Thymus (tissue), 11 donors: ENCODE measurements around the gene PCDHGA4. TPM values are rescaled to one million over a fixed set of nuclear protein-coding genes. Genes with fewer than 3 reads are reported as not detected.
A peak's percentile ranks its signal among the peaks of the same experiment; 100 is the strongest.
"Not testable (repeated sequence)": the region's sequence is repeated elsewhere in the genome, so short reads cannot be mapped to it uniquely, and the experiment has no call there.

Experiments
- DNase-seq, 9 donors: peaks; one replicate each; pipeline ENCODE4 v3.0.0-alpha.2; 2013; ENCODE audit warnings: low spot score in 9 of 9, low read depth in 6 of 9, missing footprints in 1 of 9
- H3K27ac ChIP-seq, 2 donors: one replicate each; pipeline ENCODE4 v1.5.1; 2013; ENCODE audit warnings: control low read depth in 1 of 2, low read depth in 1 of 2, low read length in 1 of 2, mild to moderate bottlenecking in 1 of 2, moderate library complexity in 1 of 2
- H3K27me3 ChIP-seq, 2 donors: one replicate each; pipeline ENCODE4 v1.5.1; 2013; ENCODE audit warnings: low read length in 1 of 2; ENCODE audit not compliant: control insufficient read depth in 2 of 2, insufficient read depth in 1 of 2
- H3K36me3 ChIP-seq, 2 donors: one replicate each; pipeline ENCODE4 v1.5.1; 2013; ENCODE audit warnings: low read length in 1 of 2, mild to moderate bottlenecking in 1 of 2, moderate library complexity in 1 of 2; ENCODE audit not compliant: control insufficient read depth in 2 of 2, insufficient read depth in 2 of 2
- H3K4me1 ChIP-seq, 2 donors: one replicate each; pipeline ENCODE4 v1.5.1; 2013; ENCODE audit warnings: low read length in 2 of 2; ENCODE audit not compliant: control insufficient read depth in 2 of 2, insufficient read depth in 2 of 2
- H3K4me3 ChIP-seq, 2 donors: one replicate each; pipeline ENCODE4 v1.5.1; 2013; ENCODE audit warnings: low read length in 2 of 2, control low read depth in 1 of 2, mild to moderate bottlenecking in 1 of 2
- H3K9me3 ChIP-seq, 2 donors: one replicate each; pipeline ENCODE4 v1.5.1; 2013; ENCODE audit warnings: low read length in 1 of 2, mild to moderate bottlenecking in 1 of 2; ENCODE audit not compliant: control insufficient read depth in 2 of 2, insufficient read depth in 1 of 2
- WGBS: extraction: QIAGEN DNeasy Blood & Tissue Kit; methylation state at CpG from one replicate; pipeline ENCODE4 v1.1.7; 2013; 5-methylcytosine and 5-hydroxymethylcytosine counted together
- polyA plus RNA-seq: library from polyadenylated mRNA; stranded (reverse); fragments of 200-250 nt; gene quantifications from one replicate; pipeline ENCODE4 v1.2.3, GENCODE V29; 2013
- total RNA-seq: library from RNA; stranded (reverse); fragments of 120-200 nt; gene quantifications from one replicate; pipeline ENCODE4 v1.2.4, GENCODE V29; 2013
- donor health status: healthy.

The PCDHGA4 gene
- total and polyA plus RNA-seq, 2 donors = 0.11 to 0.19 TPM

DNA sequence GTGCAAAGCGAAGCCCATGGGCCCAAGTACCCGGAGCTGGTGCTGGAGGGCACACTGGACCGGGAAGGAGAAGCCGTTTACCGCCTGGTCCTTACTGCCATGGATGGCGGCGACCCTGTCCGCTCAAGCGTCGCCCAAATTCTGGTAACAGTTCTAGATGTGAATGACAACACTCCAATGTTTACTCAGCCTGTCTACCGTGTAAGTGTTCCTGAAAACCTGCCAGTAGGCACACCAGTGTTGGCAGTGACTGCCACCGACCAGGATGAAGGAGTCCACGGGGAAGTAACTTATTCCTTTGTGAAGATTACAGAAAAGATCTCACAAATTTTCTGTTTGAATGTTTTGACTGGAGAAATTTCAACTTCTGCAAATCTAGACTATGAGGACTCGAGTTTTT, 19.8 kb downstream of the PCDHGA4 start:
- no peak for DNase-seq
- H3K9me3 ChIP-seq = peaks cover 12 to 54% of the 10 kb centered on the region in 2 donors
- no peak overlapping the region for H3K27ac ChIP-seq
- H3K4me3 ChIP-seq = no peak overlapping the region
- peaks cover 0 to 59% of the 10 kb centered on the region in 2 donors for H3K27me3 ChIP-seq
- 69% methylated on average over 14 of the region's 14 CpGs for WGBS
- no peaks in the 10 kb centered on the region for H3K4me1 ChIP-seq
- H3K36me3 ChIP-seq = no peaks in the 10 kb centered on the region

DNA sequence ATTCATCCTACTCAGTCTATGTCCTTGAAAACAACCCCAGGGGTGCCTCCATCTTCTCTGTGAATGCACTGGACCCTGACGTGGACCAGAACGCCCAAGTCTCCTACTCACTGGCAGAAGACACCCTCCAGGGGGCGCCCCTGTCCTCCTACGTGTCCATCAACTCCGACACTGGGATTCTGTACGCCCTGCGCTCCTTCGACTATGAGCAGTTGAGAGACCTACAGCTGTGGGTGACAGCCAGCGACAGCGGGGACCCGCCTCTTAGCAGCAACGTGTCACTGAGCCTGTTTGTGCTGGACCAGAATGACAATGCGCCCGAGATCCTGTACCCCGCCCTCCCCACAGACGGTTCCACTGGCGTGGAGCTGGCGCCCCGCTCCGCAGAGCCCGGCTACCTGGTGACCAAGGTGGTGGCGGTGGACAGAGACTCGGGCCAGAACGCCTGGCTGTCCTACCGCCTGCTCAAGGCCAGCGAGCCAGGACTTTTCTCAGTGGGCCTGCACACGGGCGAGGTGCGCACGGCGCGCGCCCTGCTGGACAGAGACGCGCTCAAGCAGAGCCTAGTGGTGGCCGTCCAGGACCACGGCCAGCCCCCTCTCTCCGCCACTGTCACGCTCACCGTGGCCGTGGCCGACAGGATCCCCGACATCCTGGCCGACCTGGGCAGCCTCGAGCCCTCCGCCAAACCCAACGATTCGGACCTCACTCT, 20.8 kb downstream of the PCDHGA4 start:
- not testable (repeated sequence) for DNase-seq, H3K4me3 ChIP-seq, H3K4me1 ChIP-seq, H3K27ac ChIP-seq, H3K36me3 ChIP-seq
- Histone ChIP-seq H3K9me3 (peaks cover 12 to 47% of the 10 kb centered on the region in 2 donors), H3K27me3 (peaks cover 0 to 50% of the 10 kb centered on the region in 2 donors)
- 62% methylated on average over 40 of the region's 48 CpGs for WGBS

DNA sequence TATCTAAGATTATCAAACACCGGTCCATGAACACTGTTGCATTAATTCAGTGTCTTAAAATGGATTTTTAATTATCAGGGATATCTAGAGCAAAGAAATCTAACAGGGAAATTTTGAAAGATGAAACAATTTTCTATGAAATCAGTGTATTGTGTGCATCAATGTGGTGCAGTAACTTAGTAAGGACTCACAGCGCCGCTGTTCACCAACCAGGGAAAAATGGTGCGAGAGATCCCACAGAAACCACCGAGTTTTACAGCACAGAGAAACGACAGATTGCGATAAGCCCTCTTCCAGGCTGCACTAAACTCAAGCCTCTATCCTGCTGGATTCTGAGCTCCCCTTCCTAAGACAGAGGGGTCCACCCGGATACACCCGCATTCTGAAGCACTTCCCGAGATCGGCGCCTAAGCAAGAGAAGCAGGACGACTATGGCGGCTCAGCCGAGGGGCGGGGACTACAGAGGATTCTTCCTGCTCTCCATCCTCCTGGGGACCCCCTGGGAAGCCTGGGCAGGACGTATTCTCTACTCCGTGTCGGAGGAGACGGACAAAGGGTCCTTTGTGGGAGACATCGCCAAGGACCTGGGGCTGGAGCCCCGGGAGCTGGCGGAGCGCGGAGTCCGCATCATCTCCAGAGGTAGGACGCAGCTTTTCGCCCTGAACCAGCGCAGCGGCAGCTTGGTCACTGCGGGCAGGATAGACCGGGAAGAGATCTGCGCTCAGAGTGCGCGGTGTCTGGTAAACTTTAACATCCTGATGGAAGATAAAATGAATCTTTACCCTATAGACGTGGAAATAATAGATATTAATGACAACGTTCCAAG, 27.9 kb downstream of the PCDHGA4 start, which contains the start of gene PCDHGA7:
Gene PCDHGA7 (plus strand): TSS at position 274 of the 826 bp plus-strand sequence. CDS start 158 bp downstream, at position 432.
- peaks cover 3 to 39% of the 10 kb centered on the region in 2 donors for H3K27me3 ChIP-seq
- 23% methylated on average over 37 of the region's 37 CpGs for WGBS
- no peak for DNase-seq

DNA sequence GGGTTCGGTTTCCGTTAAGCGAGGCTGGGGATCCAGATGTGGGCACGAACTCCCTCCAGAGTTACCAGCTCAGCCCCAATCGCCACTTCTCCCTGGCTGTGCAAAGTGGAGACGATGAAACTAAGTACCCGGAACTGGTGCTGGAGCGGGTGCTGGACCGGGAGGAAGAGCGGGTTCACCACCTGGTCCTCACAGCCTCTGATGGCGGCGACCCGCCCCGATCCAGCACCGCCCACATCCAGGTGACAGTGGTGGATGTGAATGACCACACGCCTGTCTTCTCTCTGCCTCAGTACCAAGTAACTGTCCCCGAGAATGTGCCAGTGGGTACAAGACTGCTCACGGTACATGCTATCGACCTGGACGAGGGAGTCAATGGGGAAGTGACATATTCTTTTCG, 28.5 kb downstream of the PCDHGA4 start:
- 47% methylated on average over 21 of the region's 21 CpGs for WGBS
- no peaks in the 10 kb centered on the region for H3K36me3 ChIP-seq
- H3K4me1 ChIP-seq = no peaks in the 10 kb centered on the region
- peaks cover 7 to 24% of the 10 kb centered on the region in 2 donors for H3K9me3 ChIP-seq
- peaks cover 3 to 42% of the 10 kb centered on the region in 2 donors for H3K27me3 ChIP-seq
- DNase-seq = no peak
- no peak overlapping the region for H3K4me3 ChIP-seq
- no peak overlapping the region for H3K27ac ChIP-seq

More for the DNA sequence above, 27.9 kb downstream of the PCDHGA4 start, which contains the start of gene PCDHGA7:
- H3K36me3 ChIP-seq = no peaks in the 10 kb centered on the region
- H3K4me1 ChIP-seq = no peaks in the 10 kb centered on the region
- no peak within 1 kb of the TSS for H3K27ac ChIP-seq
- H3K4me3 ChIP-seq = peak within 1 kb of the TSS in 1 of 2 donors; percentile 27
- peaks cover 7 to 25% of the 10 kb centered on the region in 2 donors for H3K9me3 ChIP-seq

DNA sequence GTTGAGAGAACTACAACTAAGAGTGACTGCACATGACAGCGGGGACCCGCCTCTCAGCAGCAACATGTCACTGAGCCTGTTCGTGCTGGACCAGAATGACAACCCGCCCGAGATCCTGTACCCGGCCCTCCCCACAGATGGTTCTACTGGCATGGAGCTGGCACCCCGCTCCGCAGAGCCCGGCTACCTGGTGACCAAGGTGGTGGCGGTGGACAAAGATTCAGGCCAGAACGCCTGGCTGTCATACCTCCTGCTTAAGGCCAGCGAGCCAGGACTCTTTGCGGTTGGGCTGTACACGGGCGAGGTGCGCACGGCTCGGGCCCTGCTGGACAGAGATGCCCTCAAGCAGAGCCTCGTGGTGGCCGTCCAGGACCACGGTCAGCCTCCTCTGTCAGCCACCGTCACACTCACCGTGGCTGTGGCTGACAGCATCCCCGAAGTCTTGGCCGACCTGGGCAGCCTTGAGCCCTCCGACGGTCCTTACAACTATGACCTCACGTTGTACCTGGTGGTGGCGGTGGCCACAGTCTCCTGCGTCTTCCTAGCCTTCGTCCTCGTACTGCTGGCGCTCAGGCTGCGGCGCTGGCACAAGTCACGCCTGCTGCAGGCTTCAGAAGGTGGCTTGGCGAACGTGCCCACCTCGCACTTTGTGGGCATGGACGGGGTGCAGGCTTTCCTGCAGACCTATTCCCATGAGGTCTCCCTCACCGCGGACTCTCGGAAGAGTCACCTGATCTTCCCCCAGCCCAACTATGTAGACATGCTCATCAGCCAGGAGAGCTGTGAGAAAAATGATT, 29.8 kb downstream of the PCDHGA4 start:
- H3K9me3 ChIP-seq = peaks cover 8 to 34% of the 10 kb centered on the region in 2 donors
- DNase-seq = no peak
- WGBS = 60% methylated on average over 43 of the region's 43 CpGs
- H3K4me3 ChIP-seq = no peak overlapping the region
- H3K36me3 ChIP-seq = no peaks in the 10 kb centered on the region
- H3K27ac ChIP-seq = no peak overlapping the region
- H3K27me3 ChIP-seq = peaks cover 3 to 55% of the 10 kb centered on the region in 2 donors
- no peaks in the 10 kb centered on the region for H3K4me1 ChIP-seq

DNA sequence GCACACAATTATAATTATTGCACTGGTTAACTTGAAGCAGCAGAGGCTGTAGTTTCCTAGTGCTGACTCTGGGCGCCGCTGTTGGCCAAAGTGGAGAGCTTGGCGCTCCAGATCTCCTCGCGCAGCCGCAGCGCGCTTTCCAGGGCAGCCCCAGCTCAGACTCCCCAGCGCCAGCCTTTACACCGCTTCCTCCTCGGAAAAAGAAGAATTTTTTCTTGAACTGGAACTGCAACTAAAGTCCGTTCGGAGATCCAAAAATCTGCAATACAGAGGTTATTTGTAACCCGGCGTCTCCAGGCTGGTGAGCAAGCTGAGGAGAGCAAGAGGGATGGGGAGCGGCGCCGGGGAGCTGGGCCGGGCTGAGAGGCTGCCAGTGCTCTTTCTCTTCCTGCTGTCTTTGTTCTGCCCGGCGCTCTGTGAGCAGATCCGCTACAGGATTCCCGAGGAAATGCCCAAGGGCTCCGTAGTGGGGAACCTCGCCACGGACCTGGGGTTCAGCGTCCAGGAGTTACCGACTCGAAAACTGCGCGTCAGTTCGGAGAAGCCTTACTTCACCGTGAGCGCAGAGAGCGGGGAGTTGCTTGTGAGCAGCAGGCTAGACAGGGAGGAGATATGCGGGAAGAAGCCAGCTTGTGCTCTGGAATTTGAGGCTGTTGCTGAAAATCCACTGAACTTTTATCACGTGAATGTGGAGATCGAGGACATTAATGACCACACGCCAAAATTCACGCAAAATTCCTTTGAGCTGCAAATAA, 32.9 kb downstream of the PCDHGA4 start, which contains the start of gene PCDHGB4:
Gene PCDHGB4 (plus strand): TSS at position 142 of the 755 bp plus-strand sequence. CDS start 187 bp downstream, at position 329.
- 23% methylated on average over 22 of the region's 40 CpGs for WGBS
- not testable (repeated sequence) for H3K36me3 ChIP-seq, H3K4me3 ChIP-seq, H3K4me1 ChIP-seq, H3K27ac ChIP-seq
- Histone ChIP-seq H3K9me3 (peaks cover 10 to 38% of the 10 kb centered on the region in 2 donors), H3K27me3 (peaks cover 3 to 63% of the 10 kb centered on the region in 2 donors)
- peak in 1 of 9 donors; percentile 16 for DNase-seq

DNA sequence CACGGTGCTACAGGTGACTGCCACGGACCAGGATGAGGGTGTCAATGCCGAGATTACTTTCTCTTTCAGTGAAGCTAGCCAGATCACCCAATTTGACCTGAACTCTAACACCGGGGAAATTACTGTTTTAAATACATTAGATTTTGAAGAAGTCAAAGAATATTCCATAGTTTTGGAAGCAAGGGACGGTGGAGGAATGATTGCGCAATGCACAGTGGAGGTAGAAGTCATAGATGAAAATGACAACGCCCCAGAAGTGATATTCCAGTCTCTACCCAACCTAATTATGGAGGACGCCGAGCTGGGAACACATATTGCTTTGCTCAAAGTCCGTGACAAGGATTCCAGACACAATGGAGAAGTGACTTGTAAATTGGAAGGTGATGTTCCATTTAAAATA, 33.8 kb downstream of the PCDHGA4 start:
- Histone ChIP-seq H3K27me3 (peaks cover 1 to 63% of the 10 kb centered on the region in 2 donors), H3K4me3 (no peak overlapping the region), H3K4me1 (no peaks in the 10 kb centered on the region), H3K27ac (no peak overlapping the region), H3K36me3 (no peaks in the 10 kb centered on the region), H3K9me3 (peaks cover 6 to 38% of the 10 kb centered on the region in 2 donors)
- WGBS = 57% methylated on average over 10 of the region's 10 CpGs
- DNase-seq = no peak
